H1 (cell line): ENCODE results near the gene TP63. TPM values are rescaled to one million over a fixed set of nuclear protein-coding genes. Genes with fewer than 3 reads are reported as not detected.

Experiments used
- KDM4A ChIP-seq: IDR thresholded peaks from one replicate; pipeline ENCODE4 v1.7.1; 2012; ENCODE audit warnings: low read depth, mild to moderate bottlenecking, moderate library complexity, low read length, inconsistent platforms; ENCODE audit not compliant: severe bottlenecking
- NANOG ChIP-seq: IDR thresholded peaks from 2 replicates; pipeline ENCODE4 v1.6.1; 2011; ENCODE audit warnings: low read length, low read depth, mild to moderate bottlenecking, inconsistent platforms; ENCODE audit not compliant: insufficient read depth, poor library complexity, severe bottlenecking
- POLR2AphosphoS5 ChIP-seq: IDR thresholded peaks from 2 replicates; pipeline ENCODE4 v1.6.1; 2011; ENCODE audit warnings: low read depth, low read length
- polyA plus RNA-seq, 7 experiments: library from polyadenylated mRNA; depleted of rRNA in 3 of 7; stranded (reverse) in 5 of 7; unstranded in 2 of 7; fragments of >200 nt in 5 of 7; fragments of 200-250 nt in 2 of 7; gene quantifications; 1 replicate in 5 of 7; 2 replicates in 1 of 7; 4 replicates in 1 of 7; pipeline versions ENCODE4 v1.2.1 to v1.2.3, GENCODE V29; 2011 to 2013; ENCODE audit warnings: missing spikeins in 2 of 7, mixed read lengths in 2 of 7
- total RNA-seq: library from RNA; stranded (reverse); fragmentation: NEBNext Ultra II Directional; extraction: Animal tissue kit (Norgen Biotek cat#: 25700); gene quantifications from 2 replicates; pipeline ENCODE4 v1.2.1, GENCODE V29; 2021
- TF ChIP-seq, protein P1 (sequence below): fragments of 300-600 bp; sonication (generic); IDR thresholded peaks from 2 replicates; pipeline ENCODE4 v1.7.1; 2012; ENCODE audit warnings: low read length, moderate library complexity, mild to moderate bottlenecking, inconsistent platforms; ENCODE audit not compliant: insufficient replicate concordance

TP63 gene
- total and polyA plus RNA-seq, 2 of the 8 experiments (the other 6 are each of a cell fraction or from before 2014, with no cell fraction given), result not detected

DNA sequence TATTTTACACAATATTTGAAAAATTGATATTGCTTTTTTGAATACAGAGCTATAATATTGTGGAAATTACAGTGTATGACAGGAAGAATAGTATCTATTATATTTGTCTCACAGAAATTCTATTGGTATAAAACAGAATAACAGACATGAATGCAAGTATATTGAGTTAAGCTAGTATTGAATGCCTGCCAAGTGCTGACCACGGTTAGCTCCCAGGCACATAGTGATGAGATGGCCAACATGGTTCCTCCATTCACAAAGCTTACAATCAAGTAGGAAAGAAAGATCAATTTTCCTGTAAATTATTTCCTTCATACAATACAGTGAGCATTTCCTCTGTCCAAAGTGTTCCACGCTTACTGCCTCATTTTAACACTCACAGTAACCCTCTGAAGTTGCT, 67.6 kb downstream of the TP63 start (continued):
- no peak for TF ChIP-seq POLR2AphosphoS5
- no peak for TF ChIP-seq NANOG
- TF ChIP-seq KDM4A, result no peak
- TF ChIP-seq, protein P1, sequence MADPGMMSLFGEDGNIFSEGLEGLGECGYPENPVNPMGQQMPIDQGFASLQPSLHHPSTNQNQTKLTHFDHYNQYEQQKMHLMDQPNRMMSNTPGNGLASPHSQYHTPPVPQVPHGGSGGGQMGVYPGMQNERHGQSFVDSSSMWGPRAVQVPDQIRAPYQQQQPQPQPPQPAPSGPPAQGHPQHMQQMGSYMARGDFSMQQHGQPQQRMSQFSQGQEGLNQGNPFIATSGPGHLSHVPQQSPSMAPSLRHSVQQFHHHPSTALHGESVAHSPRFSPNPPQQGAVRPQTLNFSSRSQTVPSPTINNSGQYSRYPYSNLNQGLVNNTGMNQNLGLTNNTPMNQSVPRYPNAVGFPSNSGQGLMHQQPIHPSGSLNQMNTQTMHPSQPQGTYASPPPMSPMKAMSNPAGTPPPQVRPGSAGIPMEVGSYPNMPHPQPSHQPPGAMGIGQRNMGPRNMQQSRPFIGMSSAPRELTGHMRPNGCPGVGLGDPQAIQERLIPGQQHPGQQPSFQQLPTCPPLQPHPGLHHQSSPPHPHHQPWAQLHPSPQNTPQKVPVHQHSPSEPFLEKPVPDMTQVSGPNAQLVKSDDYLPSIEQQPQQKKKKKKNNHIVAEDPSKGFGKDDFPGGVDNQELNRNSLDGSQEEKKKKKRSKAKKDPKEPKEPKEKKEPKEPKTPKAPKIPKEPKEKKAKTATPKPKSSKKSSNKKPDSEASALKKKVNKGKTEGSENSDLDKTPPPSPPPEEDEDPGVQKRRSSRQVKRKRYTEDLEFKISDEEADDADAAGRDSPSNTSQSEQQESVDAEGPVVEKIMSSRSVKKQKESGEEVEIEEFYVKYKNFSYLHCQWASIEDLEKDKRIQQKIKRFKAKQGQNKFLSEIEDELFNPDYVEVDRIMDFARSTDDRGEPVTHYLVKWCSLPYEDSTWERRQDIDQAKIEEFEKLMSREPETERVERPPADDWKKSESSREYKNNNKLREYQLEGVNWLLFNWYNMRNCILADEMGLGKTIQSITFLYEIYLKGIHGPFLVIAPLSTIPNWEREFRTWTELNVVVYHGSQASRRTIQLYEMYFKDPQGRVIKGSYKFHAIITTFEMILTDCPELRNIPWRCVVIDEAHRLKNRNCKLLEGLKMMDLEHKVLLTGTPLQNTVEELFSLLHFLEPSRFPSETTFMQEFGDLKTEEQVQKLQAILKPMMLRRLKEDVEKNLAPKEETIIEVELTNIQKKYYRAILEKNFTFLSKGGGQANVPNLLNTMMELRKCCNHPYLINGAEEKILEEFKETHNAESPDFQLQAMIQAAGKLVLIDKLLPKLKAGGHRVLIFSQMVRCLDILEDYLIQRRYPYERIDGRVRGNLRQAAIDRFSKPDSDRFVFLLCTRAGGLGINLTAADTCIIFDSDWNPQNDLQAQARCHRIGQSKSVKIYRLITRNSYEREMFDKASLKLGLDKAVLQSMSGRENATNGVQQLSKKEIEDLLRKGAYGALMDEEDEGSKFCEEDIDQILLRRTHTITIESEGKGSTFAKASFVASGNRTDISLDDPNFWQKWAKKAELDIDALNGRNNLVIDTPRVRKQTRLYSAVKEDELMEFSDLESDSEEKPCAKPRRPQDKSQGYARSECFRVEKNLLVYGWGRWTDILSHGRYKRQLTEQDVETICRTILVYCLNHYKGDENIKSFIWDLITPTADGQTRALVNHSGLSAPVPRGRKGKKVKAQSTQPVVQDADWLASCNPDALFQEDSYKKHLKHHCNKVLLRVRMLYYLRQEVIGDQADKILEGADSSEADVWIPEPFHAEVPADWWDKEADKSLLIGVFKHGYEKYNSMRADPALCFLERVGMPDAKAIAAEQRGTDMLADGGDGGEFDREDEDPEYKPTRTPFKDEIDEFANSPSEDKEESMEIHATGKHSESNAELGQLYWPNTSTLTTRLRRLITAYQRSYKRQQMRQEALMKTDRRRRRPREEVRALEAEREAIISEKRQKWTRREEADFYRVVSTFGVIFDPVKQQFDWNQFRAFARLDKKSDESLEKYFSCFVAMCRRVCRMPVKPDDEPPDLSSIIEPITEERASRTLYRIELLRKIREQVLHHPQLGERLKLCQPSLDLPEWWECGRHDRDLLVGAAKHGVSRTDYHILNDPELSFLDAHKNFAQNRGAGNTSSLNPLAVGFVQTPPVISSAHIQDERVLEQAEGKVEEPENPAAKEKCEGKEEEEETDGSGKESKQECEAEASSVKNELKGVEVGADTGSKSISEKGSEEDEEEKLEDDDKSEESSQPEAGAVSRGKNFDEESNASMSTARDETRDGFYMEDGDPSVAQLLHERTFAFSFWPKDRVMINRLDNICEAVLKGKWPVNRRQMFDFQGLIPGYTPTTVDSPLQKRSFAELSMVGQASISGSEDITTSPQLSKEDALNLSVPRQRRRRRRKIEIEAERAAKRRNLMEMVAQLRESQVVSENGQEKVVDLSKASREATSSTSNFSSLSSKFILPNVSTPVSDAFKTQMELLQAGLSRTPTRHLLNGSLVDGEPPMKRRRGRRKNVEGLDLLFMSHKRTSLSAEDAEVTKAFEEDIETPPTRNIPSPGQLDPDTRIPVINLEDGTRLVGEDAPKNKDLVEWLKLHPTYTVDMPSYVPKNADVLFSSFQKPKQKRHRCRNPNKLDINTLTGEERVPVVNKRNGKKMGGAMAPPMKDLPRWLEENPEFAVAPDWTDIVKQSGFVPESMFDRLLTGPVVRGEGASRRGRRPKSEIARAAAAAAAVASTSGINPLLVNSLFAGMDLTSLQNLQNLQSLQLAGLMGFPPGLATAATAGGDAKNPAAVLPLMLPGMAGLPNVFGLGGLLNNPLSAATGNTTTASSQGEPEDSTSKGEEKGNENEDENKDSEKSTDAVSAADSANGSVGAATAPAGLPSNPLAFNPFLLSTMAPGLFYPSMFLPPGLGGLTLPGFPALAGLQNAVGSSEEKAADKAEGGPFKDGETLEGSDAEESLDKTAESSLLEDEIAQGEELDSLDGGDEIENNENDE, result no peak
